ENCODE measurements around the gene ASZ1.

ASZ1 gene

GRCh38 chr7:117401293-117402002 is 25.8 kb downstream of the ASZ1 start:
- DNase-seq, result no peak

GRCh38 chr7:117399820-117400422 is 27.4 kb downstream of the ASZ1 start:
- no peak for DNase-seq

- no peak for DNase-seq
Observed at GRCh38 chr7:117395743-117396142, 31.6 kb downstream of the ASZ1 start.

- DNase-seq, result no peak
Observed at GRCh38 chr7:117393781-117394180, 33.5 kb downstream of the ASZ1 start.

GRCh38 chr7:117389871-117390270 is 37.4 kb downstream of the ASZ1 start:
- no peak for DNase-seq

GRCh38 chr7:117386110-117386706 is 41.1 kb downstream of the ASZ1 start:
- no peak for DNase-seq

- no peak for DNase-seq
Observed at GRCh38 chr7:117385363-117386109, 41.8 kb downstream of the ASZ1 start.

- DNase-seq, result no peak
Observed at GRCh38 chr7:117384688-117385362, 42.5 kb downstream of the ASZ1 start.

GRCh38 chr7:117383483-117384189 is 43.7 kb downstream of the ASZ1 start:
- no peak for DNase-seq

- no peak for DNase-seq
Observed at GRCh38 chr7:117383046-117383445, 44.2 kb downstream of the ASZ1 start.

GRCh38 chr7:117381362-117381761 is 45.9 kb downstream of the ASZ1 start:
- no peak for DNase-seq

- DNase-seq, result no peak
Observed at GRCh38 chr7:117375380-117375779, 51.9 kb downstream of the ASZ1 start.

GRCh38 chr7:117372073-117372472 is 55.2 kb downstream of the ASZ1 start:
- no peak for DNase-seq

GRCh38 chr7:117364339-117365080 is 62.8 kb downstream of the ASZ1 start:
- no peak for DNase-seq

GRCh38 chr7:117362294-117362888 is 64.9 kb downstream of the ASZ1 start:
- no peak for DNase-seq

GRCh38 chr7:117350027-117350426 is 77.3 kb downstream of the ASZ1 start:
- DNase-seq, result no peak

GRCh38 chr7:117349570-117349969 is 77.7 kb downstream of the ASZ1 start:
- no peak for DNase-seq

- DNase-seq, result no peak
Observed at GRCh38 chr7:117347962-117348672, 79.2 kb downstream of the ASZ1 start.

- DNase-seq, result no peak
Observed at GRCh38 chr7:117347480-117347879, 79.8 kb downstream of the ASZ1 start.

GRCh38 chr7:117346161-117346560 is 81.1 kb downstream of the ASZ1 start:
- DNase-seq, result no peak

- no peak for DNase-seq
Observed at GRCh38 chr7:117338020-117338419, 89.3 kb downstream of the ASZ1 start.

Measured in activated naive CD4-positive, alpha-beta T cell treated with anti-CD3 and anti-CD28 coated beads, Interleukin-2, amount 50 U/mL, for 16 hours (primary cell).